Activated CD4-positive, alpha-beta T cell treated with anti-CD3 and anti-CD28 coated beads, Interleukin-2, amount 50 U/mL, for 16 hours (primary cell): ENCODE results near the gene TSPAN17.
"Not testable (repeated sequence)": the region's sequence is repeated elsewhere in the genome, so short reads cannot be mapped to it uniquely, and the experiment has no call there.

Experiments used
- DNase-seq: peaks from one replicate; pipeline ENCODE4 v3.0.0-alpha.2; 2020

Gene TSPAN17, protein sequence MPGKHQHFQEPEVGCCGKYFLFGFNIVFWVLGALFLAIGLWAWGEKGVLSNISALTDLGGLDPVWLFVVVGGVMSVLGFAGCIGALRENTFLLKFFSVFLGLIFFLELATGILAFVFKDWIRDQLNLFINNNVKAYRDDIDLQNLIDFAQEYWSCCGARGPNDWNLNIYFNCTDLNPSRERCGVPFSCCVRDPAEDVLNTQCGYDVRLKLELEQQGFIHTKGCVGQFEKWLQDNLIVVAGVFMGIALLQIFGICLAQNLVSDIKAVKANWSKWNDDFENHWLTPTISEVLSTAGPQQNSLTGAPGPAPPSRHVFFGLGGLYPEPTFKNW

GRCh38 chr5:176647030-176647842 is at the start of gene TSPAN17:
Gene TSPAN17, plus strand, starts transcription at chr5:176647484. Its CDS starts 132 bp downstream, at chr5:176647616.
- DNase-seq: peak; percentile 100

- not testable (repeated sequence) for DNase-seq
Observed at GRCh38 chr5:176599749-176600430, 47.4 kb upstream of the TSPAN17 start.

DNA sequence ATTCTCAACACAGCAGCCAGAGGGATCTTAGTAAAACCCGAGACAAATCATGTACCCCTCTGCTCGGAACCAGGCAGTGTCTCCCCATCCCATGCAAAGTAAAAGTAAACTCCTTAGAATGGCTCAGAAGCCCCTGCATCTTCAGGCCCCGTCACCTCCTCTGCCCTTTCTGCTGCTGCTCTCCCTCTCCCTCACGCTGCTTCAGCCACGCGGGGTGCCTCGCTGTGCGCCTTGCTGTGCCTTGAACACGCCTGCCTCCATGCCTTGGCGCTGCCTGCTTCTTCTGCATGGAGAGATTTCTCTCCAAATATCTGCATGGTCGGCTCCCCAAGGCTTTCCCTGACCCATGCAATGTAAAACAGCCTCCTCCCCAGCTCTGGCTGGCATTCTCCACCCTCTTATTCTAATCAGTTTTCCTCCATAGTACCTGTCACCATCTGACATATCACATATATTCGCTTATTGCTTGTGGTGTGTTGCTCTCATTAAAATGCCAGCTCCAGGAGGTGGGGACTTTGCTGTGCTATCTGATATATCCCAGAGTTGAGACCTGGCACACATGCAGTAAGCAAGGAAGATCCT is 45.3 kb upstream of the TSPAN17 start:
- no peak for DNase-seq

- no peak for DNase-seq
Observed at GRCh38 chr5:176603091-176603490, 44.2 kb upstream of the TSPAN17 start.

DNA sequence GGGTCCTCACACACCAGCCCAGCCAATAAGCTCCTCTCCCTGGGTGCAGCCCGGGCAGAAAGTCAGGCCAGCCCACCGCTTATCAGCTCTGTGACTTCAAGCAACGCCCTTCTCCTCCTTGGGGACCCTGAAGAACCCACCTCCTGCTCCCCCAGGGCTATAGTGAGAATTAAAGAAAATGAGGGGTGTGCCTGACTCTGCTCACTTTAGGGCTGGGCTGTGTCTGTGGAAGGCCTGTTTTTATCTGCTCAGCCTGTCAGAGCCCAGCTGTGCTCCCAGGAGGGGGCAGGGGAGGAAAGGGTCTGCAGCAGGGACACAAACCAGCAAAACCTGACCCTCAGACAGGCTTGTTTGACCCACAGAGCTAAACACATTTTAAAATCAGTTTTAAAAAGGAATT is 41.3 kb upstream of the TSPAN17 start:
- DNase-seq: no peak

DNA sequence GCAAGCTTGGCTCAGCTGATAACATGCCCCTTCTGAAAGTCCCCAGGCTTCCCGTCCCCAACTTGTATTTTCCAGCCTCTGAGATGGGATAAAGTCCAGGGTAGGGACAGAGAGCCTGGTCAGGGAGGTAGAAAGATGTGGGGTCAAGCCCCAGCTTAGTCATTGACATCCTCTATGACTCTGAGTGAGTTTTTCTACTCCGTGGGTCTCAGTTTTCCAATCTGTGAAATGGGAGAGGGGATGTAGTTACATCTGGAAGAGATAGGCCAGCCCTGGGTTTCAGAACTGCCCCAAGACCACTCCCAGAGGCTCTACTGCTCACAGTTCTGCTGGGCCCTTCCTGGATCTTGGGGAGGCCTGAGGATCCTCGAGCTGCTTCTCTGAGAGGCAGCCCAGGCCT is 40.4 kb upstream of the TSPAN17 start:
- DNase-seq: no peak

- no peak for DNase-seq
Observed at GRCh38 chr5:176608142-176608705, 39.1 kb upstream of the TSPAN17 start.

- no peak for DNase-seq
Observed at GRCh38 chr5:176608937-176609723, 38.2 kb upstream of the TSPAN17 start.

GRCh38 chr5:176609724-176610434 is 37.4 kb upstream of the TSPAN17 start, which contains the start of gene GPRIN1:
Gene GPRIN1, minus strand, starts transcription at chr5:176610156. Its CDS starts 10,322 bp downstream, at chr5:176599834.
- peak; percentile 58 for DNase-seq

GRCh38 chr5:176610435-176610773 is 36.9 kb upstream of the TSPAN17 start:
- no peak for DNase-seq

- peak; percentile 42 for DNase-seq
Observed at GRCh38 chr5:176611435-176611834, 35.8 kb upstream of the TSPAN17 start.

GRCh38 chr5:176612008-176612407 is 35.3 kb upstream of the TSPAN17 start:
- DNase-seq: no peak

GRCh38 chr5:176612855-176613254 is 34.4 kb upstream of the TSPAN17 start:
- no peak for DNase-seq

- no peak for DNase-seq
Observed at GRCh38 chr5:176614805-176615478, 32.3 kb upstream of the TSPAN17 start.

GRCh38 chr5:176616511-176616910 is 30.8 kb upstream of the TSPAN17 start:
- DNase-seq: no peak

DNA sequence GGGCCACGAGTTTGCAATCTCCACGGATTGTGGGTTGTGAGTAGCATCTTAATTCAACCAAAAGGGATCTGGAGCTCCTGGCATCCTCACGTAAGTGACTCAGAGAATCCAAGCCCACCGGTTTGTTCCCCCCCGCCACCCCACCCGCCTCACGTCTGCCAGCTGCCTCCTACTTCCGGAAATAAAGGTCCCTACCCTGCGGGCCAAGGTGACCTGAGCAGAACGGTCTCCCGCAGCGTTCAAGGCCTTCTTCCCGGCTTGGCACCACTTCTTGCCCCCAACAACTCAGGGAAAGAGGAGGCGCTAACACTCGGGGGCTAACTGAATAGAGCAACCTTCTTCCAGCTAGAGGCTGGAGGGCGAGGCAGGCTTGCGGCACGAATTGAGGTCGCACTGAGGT is 28.5 kb upstream of the TSPAN17 start:
- no peak for DNase-seq

- peak; percentile 75 for DNase-seq
Observed at GRCh38 chr5:176619203-176619568, 28.1 kb upstream of the TSPAN17 start.

- DNase-seq: no peak
Observed at GRCh38 chr5:176619569-176620332, 27.5 kb upstream of the TSPAN17 start.

DNA sequence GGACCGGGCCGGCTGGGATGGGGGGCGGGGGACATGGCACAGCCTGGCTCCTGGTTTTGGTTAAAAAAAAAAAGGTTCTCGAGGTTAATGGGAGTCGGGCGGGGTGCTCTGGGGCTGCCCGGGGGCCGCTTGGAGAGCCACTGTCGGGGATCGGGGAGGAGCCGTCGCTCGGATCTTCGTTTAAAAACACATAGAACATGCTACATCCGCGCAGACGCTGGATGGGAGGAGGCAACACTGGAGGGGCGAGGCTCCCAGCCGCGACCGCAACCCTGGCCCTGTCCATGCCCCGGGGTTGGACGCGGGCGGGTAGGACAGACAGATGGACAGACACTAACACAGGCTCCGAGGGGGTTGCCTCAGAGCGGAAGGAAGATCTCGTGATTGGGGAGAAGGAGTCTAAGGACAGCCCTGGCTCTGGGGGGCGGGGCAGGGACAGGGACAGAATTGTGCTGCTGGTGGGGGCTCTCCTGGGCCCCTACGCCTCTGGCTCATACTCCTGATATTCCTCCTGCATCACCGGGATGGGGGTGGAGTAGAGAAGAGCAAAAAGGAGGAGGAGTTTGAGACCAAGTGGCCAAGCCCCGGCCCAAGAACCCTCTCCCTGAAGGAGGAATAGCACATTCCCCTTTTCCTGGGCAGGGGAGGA is 26.8 kb upstream of the TSPAN17 start:
- no peak for DNase-seq
